Measurements from ENCODE around the gene AGPAT1. TPM values are rescaled to one million over a fixed set of nuclear protein-coding genes. Genes with fewer than 3 reads are reported as not detected.

The AGPAT1 gene
- total and polyA plus RNA-seq, 2 experiments from 2014 or later: 39.8 to 82.1 TPM

- no peaks in the 10 kb centered on the region for H3K27me3 ChIP-seq (ENCODE audit: insufficient read depth)
- H3K4me3 ChIP-seq: peak overlapping the region; percentile 79
- no peak overlapping the region for H2AFZ ChIP-seq
- Mint-ChIP-seq H3K4me1 (peaks cover 51% of the 10 kb centered on the region), H3K9me3 (no peaks in the 10 kb centered on the region), H3K27me3 (ENCODE audit: insufficient read depth, low read depth, poor library complexity) (peaks cover 19% of the 10 kb centered on the region), H3K27ac (peak overlapping the region; percentile 91), H3K4me3 (peak overlapping the region; percentile 79), H3K36me3 (ENCODE audit: low read depth) (peaks cover 35% of the 10 kb centered on the region)
- peak overlapping the region; percentile 84 for H3K4me2 ChIP-seq
- DNase-seq (ENCODE audit: low spot score) (peak; percentile 85), ATAC-seq (peak; percentile 24)
- H3K4me1 ChIP-seq (ENCODE audit: insufficient read depth): peaks cover 22% of the 10 kb centered on the region
- peaks cover 10% of the 10 kb centered on the region; the same call in 1 of the 2 replicates for H4K20me1 ChIP-seq (replicated peaks; ENCODE audit: insufficient read depth)
- H3K27ac ChIP-seq (ENCODE audit: low read depth): peak overlapping the region; percentile 93
- H3K9me2 ChIP-seq (ENCODE audit: insufficient read depth): no peaks in the 10 kb centered on the region
- peaks cover 2% of the 10 kb centered on the region; the same call in 1 of the 2 replicates for H3K36me3 ChIP-seq (ENCODE audit: insufficient read depth)
- H3F3A ChIP-seq (replicated peaks; ENCODE audit: low read depth): 0 out of 2 replicates have a peak, but pooled peaks cover 7% of the 10 kb centered on the region
- TF ChIP-seq EZH2phosphoT487 (IDR thresholded peaks at IDR 0.05; ENCODE audit: unreplicated experiment) (no peak), POLR2AphosphoS5 (IDR thresholded peaks at IDR 0.05; ENCODE audit: low read depth) (peak; percentile 58), CREB1 (CRISPR knock-in tag; IDR thresholded peaks at IDR 0.05; ENCODE audit: low read depth) (peak; percentile 91), ETS1 (IDR thresholded peaks at IDR 0.05) (no peak)
- peaks cover 48% of the 10 kb centered on the region for H3K79me2 ChIP-seq (replicated peaks; ENCODE audit: insufficient read depth)
Measured at GRCh38 chr6:32177183-32177787, 1.4 kb upstream of the AGPAT1 start.

- peaks cover 54% of the 10 kb centered on the region for H3K79me2 ChIP-seq (replicated peaks; ENCODE audit: insufficient read depth)
- Mint-ChIP-seq H3K9me3 (no peaks in the 10 kb centered on the region), H3K27ac (peak overlapping the region; percentile 91), H3K4me1 (peaks cover 46% of the 10 kb centered on the region), H3K36me3 (ENCODE audit: low read depth) (peaks cover 31% of the 10 kb centered on the region), H3K27me3 (ENCODE audit: insufficient read depth, low read depth, poor library complexity) (peaks cover 19% of the 10 kb centered on the region), H3K4me3 (peak overlapping the region; percentile 79)
- peak overlapping the region; percentile 79 for H3K4me3 ChIP-seq
- H3K9me2 ChIP-seq (ENCODE audit: insufficient read depth): no peaks in the 10 kb centered on the region
- H3K27me3 ChIP-seq (ENCODE audit: insufficient read depth): no peaks in the 10 kb centered on the region
- H3K4me1 ChIP-seq (ENCODE audit: insufficient read depth): peaks cover 22% of the 10 kb centered on the region
- DNase-seq (ENCODE audit: low spot score) (no peak), ATAC-seq (peak; percentile 1)
- peak overlapping the region; percentile 84 for H3K4me2 ChIP-seq
- H3K27ac ChIP-seq (ENCODE audit: low read depth): peak overlapping the region; percentile 93
- no peak overlapping the region for H2AFZ ChIP-seq
- H3F3A ChIP-seq (replicated peaks; ENCODE audit: low read depth): 0 out of 2 replicates have a peak, but pooled peaks cover 7% of the 10 kb centered on the region
- peaks cover 2% of the 10 kb centered on the region; the same call in 1 of the 2 replicates for H3K36me3 ChIP-seq (ENCODE audit: insufficient read depth)
- peaks cover 10% of the 10 kb centered on the region; the same call in 1 of the 2 replicates for H4K20me1 ChIP-seq (replicated peaks; ENCODE audit: insufficient read depth)
- TF ChIP-seq CTCF (conservative IDR thresholded peaks at IDR 0.05; ENCODE audit: low read depth in 2 of 2) (no peak), EZH2 (IDR thresholded peaks at IDR 0.05; ENCODE audit: low read depth, unreplicated experiment) (no peak), JUNB (IDR thresholded peaks at IDR 0.05; ENCODE audit: unreplicated experiment) (no peak), POLR2AphosphoS5 (IDR thresholded peaks at IDR 0.05; ENCODE audit: low read depth) (no peak), STAT1 (IDR thresholded peaks at IDR 0.05; ENCODE audit: unreplicated experiment) (no peak), CREB1 (CRISPR knock-in tag; IDR thresholded peaks at IDR 0.05; ENCODE audit: low read depth) (no peak), REST (IDR thresholded peaks at IDR 0.05; ENCODE audit: unreplicated experiment) (no peak), ZNF114 (CRISPR knock-in tag; IDR thresholded peaks at IDR 0.05) (no peak), ZNF331 (CRISPR knock-in tag; IDR thresholded peaks at IDR 0.05; ENCODE audit: low read depth) (no peak), NANOG (IDR thresholded peaks at IDR 0.05; ENCODE audit: borderline replicate concordance) (no peak), EZH2phosphoT487 (IDR thresholded peaks at IDR 0.05; ENCODE audit: unreplicated experiment) (no peak), ETS1 (IDR thresholded peaks at IDR 0.05) (no peak)
Measured at GRCh38 chr6:32176476-32177182, 745 bp upstream of the AGPAT1 start.

Measured in GM23338 (cell line).